Lung microvascular endothelial cell (primary cell): Measurements from ENCODE around the gene CTNNB1. TPM values are rescaled to one million over a fixed set of nuclear protein-coding genes. Genes with fewer than 3 reads are reported as not detected.

Experiments used
- DNase-seq, 2 donors: peaks; one replicate each; pipeline versions ENCODE4 v3.0.0 to v3.0.0-alpha.2; 2010; ENCODE audit warnings: low read depth in 2 of 2
- total RNA-seq: library from RNA; depleted of rRNA; stranded (reverse); fragments of >200 nt; gene quantifications from 2 replicates; pipeline ENCODE4 v1.2.1, GENCODE V29; 2014

CTNNB1 gene
- total RNA-seq, 1 donor from 2014 or later = 2,001 TPM

DNA sequence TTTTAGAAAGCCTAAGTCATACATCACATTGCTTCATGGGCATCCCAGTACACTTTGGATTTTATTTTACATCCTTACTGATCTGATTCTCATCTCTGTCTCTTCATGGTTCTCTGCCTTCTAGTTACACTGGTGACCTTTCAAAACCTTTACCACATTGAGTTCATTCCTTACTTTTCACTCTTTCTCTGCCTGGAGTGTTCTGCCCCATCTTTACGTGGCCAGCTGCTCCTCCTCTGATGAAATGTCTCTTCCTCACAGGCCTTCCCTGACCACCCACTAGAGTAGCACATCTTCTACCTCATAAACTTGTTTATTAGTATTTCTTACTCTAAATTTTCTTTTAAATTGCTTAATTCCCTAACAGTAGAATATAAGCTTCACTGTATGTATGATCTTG is 17.7 kb downstream of the CTNNB1 start:
- DNase-seq = no peak

DNA sequence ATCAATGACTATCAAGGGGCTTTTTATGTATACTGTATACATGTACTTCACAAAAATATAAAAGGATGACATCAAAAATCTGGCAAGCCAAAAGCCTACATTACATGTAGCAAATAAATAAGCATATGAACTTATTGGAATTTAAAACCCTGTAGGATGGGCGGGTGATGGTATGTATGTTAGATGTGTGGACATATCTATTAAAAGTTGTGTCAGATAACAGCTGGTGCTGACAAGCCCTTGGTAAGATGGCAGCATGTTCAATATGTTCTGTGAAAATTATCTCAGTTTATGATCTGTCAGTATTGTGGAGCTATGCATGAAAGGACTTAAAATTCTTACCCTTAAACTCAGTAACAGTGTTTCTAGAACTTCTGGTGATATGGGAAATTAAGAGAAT is 20.1 kb downstream of the CTNNB1 start:
- no peak for DNase-seq

DNA sequence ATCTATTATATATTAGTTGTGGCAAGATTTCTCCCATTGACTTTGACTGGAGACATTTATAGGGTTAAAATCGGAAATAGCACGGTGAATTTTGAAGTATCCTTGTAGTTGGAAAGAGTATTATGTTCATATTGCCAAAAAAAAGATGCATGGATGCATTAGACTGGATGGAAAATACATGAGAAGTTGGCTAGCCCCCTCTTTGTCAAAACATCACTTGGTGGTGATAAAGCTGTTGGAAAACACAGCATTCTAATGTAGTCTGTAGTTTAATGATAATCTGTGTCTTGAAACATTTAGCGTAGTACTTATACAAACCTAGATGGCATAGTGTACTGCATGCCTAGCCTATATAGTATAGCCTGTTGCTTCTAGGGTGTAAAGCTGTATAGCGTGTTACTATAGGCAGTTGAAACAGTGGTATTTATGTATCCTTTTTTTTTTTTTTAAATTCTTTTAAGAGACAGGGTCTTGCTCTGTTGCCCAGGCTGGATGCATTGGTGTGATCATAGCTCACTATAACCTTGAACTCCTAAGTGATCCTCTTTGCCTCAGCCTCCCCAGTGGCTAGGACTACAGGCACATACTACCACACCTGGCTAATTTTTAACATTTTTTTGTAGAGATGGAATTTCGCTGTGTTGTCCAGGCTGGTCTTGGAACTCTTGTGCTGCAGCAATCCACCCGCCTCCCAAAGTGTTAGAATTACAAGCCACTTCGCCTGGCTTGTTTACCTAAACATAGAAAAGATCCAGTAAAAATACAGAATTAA is 21.8 kb downstream of the CTNNB1 start:
- no peak for DNase-seq

DNA sequence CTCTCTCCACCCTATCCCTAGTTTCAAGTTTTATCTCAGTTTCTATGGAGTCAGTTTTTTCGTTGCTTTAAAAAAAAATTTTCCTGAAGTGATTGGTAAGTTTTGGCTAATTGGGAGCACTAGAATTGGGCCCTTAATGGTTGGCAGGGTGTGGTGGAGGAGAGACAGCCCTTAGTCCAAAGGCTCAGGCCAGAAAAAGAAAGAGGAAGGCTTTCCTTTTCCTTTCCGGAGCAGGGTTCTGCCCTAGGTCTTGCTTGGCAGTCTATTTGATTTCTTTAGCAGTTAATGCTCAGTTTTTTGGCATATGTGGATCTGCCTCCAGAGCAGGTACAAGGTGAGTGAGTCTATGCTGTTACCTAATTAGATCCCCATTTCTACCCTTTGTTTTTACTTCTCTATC is 22.7 kb downstream of the CTNNB1 start:
- no peak for DNase-seq

DNA sequence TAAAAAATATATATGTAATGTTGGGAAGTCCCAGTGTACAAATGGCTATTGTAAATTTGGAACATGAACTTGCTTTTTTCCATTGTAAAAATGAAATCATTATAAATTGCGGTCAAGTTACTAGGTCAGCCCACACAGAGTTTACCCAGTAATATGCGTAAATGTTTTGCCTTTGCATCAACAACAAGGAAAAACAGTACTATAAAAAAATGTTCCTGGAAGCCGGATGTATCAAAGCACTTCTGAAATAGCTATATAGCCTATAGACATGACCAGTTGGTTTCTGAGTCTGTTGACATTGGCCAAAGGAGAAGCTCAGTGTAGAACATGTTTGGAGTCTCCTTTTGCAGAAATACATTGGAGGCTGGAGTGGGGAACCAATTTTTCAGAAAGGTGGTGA is 23.2 kb downstream of the CTNNB1 start:
- DNase-seq = no peak

DNA sequence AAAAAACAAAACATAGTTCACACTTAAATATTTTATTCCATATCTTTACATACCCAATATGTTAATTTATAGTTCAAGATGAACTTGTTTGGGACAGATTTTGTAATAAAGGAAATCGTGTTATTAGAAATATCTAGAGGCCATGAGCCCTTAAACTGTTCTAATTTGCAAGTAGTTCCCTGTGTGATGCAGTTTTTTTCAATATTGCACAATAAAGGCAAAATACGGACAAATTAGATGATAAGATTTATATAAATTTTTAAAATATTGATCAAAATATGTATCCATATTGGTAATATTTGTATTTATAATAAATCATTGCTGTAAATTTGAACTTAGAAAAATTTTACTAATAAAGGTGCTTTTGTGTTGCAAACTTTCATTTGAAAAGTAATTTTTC is 23.8 kb downstream of the CTNNB1 start:
- DNase-seq = no peak

DNA sequence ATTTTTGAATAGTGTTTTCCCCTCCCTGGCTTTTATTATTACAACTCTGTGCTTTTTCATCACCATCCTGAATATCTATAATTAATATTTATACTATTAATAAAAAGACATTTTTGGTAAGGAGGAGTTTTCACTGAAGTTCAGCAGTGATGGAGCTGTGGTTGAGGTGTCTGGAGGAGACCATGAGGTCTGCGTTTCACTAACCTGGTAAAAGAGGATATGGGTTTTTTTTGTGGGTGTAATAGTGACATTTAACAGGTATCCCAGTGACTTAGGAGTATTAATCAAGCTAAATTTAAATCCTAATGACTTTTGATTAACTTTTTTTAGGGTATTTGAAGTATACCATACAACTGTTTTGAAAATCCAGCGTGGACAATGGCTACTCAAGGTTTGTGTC is 24.4 kb downstream of the CTNNB1 start:
- DNase-seq = no peak

DNA sequence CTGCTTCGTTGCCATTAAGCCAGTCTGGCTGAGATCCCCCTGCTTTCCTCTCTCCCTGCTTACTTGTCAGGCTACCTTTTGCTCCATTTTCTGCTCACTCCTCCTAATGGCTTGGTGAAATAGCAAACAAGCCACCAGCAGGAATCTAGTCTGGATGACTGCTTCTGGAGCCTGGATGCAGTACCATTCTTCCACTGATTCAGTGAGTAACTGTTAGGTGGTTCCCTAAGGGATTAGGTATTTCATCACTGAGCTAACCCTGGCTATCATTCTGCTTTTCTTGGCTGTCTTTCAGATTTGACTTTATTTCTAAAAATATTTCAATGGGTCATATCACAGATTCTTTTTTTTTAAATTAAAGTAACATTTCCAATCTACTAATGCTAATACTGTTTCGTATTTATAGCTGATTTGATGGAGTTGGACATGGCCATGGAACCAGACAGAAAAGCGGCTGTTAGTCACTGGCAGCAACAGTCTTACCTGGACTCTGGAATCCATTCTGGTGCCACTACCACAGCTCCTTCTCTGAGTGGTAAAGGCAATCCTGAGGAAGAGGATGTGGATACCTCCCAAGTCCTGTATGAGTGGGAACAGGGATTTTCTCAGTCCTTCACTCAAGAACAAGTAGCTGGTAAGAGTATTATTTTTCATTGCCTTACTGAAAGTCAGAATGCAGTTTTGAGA is 25.0 kb downstream of the CTNNB1 start:
- DNase-seq = peak; percentile 47 to 76

DNA sequence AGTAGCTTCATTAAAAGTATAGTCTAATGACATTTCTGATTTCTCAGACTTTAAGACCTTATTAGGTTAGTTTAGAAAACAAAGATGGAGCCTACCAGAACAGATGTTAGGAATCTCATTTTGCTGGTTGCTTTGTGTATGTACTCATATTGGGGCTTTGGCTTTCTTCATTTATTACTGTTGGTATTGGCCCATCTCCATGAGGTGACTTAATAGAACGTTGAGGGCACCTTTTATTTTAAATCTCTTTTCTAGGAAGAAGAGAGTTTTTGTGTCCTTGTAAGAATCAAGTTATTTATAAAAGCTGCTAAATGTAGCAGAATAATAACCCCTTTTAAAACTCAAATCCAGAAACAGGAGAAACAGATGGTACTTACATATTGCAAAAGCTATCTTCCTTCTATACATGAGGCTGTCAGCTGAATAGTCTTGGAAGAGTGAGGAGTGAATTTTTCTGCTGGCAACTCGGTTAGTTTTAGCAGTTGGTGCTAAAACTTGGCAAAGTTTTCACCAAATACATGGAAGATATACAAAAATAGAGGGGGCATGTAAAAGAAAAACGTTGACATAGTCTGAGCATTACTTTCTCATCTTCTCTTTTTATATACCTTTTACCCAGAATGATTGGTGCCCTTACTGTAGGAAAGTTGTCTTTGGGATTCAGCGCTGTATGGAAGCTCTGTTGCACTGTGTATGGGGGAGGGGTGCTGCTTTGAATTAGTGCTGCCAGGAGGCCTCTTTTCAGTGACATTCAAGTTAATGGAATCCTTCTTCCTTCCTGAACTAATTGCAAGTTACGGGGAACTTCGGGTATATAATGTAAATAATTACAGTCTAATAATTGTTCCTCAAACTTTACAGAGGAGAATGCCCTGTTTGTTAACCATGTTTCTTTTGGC is 35.8 kb downstream of the CTNNB1 start:
- no peak for DNase-seq

DNA sequence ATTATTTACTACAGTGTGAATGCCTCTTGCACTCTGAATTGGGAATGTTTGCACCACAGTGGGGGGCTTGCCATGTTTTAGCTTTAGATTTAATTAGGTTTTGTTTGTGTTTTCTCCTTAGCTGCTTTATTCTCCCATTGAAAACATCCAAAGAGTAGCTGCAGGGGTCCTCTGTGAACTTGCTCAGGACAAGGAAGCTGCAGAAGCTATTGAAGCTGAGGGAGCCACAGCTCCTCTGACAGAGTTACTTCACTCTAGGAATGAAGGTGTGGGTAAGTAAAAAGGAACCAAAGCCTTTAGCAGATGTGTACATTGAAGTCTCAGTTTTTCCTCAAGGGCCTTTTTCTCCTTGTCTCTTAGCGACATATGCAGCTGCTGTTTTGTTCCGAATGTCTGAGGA is 36.9 kb downstream of the CTNNB1 start:
- DNase-seq = no peak

DNA sequence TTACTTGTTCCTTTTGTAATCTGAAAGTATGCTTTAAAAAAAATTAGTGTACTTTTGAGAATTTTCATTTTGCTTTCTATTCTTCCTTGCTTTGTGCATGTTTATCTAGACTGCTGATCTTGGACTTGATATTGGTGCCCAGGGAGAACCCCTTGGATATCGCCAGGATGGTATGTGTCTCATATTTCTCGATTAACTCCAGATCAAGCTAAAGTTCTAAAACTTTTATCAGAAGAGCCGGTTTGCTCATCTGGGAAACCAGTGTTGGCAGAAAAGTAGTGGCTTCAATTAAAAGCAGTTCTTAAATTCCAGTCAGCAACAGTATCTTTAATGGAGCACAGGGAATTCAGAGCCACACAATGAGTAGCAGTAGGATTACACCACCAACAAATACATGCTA is 38.6 kb downstream of the CTNNB1 start:
- no peak for DNase-seq

DNA sequence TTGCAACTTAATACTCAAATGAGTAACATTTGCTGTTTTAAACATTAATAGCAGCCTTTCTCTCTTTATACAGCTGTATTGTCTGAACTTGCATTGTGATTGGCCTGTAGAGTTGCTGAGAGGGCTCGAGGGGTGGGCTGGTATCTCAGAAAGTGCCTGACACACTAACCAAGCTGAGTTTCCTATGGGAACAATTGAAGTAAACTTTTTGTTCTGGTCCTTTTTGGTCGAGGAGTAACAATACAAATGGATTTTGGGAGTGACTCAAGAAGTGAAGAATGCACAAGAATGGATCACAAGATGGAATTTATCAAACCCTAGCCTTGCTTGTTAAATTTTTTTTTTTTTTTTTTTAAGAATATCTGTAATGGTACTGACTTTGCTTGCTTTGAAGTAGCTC is 40.3 kb downstream of the CTNNB1 start:
- DNase-seq = no peak

DNA sequence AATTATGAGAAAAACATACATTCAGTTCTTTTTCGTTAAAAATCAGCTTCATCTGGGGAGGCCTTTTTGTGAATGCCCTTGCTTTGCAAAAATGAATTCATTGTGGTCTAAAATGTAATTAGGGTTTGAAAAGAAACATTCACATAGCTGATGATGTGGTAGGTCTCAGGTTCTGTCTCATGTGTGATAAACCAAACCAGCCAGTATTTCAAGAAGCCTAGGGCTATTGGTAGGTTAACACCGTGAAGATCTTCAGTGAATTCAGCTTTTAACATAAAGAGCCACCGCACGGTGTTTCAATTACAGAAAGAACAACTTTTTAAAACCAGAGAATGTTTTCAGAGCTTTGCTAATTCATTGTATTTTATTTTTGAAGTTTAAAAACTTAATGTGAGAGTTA is 41.9 kb downstream of the CTNNB1 start:
- DNase-seq = no peak

DNA sequence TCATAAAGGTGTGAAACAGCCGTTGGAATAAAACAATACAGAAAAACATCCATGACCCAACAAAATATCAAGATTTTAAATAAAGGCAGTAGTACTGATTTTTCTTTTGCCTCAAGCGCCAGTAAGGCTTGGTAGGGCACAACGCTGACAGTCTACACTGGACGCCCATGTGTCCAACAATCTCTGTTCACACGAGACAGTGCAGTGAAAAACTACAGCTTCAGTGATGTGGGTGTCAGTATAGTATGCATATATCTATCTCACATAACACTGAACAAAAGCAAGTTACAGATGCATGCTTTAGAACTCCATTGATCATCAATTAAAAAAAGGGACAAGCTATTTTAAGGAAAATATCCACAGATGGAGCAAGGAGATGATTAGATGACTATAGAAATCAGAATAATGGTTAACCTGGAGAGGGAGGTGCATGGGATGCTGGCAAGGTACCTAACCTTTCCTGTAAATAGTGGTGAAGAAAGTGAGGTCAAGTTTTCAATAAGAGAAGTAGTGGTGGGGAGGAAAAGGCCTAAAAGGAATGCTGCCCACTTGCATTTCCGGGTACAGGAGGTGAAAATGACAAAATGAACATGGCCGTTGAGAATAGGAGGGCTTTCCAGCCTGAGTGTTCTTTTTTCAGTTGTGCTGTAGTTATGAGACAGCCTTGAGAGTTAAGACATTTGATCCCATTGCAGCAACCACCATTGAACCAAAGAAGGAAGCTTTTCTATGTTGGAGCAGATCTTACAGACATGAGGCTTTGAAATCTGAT is 42.7 kb downstream of the CTNNB1 start:
- no peak for DNase-seq

DNA sequence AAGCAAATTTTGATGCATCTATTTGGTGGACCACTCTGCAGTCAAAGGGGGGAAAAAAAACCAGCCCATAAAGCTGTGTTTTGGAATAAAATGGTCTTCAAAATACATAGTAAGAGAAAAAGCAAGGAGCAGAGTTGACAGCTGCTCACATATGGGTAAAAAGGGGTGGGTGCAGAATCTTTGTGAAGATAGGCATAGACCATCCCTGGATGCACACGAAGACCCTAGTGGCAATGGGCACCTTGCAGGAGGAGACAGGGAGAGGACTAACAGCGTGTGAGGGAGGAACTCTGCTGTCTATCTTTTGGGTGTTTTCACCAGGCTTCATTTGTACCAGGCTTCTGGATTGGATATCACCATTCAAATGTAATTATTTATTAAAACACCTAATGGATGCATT is 43.9 kb downstream of the CTNNB1 start:
- DNase-seq = no peak

DNA sequence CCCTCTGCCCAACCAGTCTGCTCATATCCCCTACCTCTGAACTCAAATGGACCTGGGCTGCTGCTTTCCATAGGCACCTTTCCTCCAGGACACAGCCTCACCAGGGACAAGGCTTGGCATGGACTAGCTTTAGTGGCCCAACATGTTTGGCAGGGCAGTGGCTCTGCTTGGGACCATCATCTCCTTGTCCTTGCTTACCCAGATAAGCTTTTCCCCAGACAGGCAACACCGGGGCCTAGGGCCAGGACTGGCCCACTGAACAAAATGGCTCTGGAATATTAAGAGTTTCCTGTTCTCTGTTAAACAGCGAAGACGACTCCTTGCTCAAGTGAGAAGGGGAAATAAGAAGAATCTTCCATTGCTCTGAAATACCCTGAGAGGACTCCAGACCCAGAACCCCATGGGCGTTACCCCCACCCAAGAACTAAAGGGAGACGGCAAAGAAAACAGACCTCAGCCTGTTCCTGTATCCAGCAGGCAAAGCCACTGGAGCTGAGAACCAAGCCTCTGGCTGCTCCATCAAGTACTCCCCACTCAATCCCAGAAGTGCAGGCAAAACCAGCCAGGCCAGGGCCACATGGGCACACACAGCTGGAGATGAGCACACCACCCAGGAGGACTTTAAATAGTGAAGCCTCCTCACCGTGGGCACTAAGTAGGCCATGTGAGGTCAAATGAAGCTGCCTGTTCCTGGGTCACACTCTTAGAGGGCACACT is 45.5 kb downstream of the CTNNB1 start:
- no peak for DNase-seq

DNA sequence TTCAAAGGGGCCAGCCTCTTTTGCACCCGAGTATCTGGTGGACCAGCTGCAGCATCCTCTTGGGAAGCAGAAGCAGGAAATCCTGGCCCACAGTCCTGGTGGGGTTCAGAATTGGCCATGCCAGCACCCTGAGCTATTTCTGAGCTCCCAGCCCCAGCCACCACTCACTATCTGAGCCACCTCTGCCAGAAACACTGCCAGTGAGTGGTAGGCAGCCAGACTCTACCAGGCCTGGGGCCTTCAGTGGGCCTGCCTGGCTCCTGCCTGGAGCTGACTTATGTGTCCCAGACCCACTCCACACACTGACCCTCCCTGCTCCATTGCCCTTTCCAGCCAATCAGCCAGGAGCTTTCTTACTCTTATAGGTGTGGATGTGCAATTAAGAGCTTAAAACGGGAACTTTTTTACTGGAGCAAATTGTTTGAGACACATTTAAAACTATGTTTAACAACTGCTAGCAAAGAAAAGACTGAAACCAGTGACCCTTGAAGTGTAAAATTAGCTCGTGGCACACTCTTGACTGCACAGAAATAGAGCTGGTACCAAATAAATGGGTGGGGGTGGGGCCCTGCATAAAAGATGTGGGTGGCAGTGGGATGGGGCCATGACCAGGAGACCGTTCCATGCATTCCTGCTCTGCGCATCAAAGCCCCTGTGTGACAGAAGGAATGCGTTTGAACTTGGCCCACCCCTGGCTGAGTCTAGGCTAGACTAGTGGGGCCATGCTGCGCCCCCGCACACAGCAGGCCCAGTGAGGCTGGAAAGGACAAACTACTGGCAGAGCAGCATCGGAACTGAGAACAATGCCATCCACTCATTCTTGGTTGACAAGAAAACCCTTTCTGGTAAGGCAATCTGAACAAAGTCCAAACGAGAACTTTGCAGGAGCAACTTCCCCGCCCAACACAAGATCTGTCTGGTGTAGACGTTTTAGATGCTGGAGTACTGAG is 48.0 kb downstream of the CTNNB1 start:
- no peak for DNase-seq

DNA sequence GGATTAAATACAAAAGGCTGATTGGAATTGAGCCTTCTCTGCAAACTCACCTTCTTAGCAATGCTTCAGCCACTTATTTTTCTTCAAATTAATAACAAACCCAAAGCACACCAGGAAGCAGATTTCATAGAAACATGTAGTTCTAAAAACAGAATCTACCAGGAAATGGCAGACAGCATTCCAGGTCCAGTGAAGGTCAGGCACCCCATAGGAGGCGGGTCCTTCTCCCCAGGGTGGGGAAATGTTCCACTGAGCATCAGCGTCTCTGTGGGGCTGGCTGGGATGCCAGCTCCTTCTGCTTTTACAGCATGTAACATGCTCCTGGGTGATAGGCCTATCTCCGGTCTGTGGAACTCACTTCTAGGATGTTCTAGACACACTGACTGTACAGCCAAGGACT is 49.2 kb downstream of the CTNNB1 start:
- peak in 1 of 2 donors; percentile 22 for DNase-seq

DNA sequence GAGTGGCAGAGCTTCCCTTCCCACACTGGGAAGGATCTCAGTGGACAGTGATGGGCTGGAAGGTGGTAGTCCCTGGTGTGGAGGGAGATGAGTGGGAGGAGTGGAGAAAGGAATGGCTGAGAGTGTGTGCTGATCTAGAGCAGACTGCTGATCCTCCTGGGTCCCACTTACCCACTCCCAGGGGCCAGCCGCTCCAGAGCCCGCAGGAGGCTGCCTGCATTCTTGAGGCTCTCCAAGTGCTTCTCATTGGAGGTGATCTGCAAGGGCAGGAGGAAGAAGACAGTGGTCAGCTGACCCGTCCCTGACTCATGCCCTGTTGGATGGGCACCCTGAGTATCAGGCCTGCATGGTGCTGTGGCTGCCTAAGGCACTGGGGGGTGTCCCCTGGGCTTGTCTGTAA is 50.0 kb downstream of the CTNNB1 start:
- DNase-seq = no peak

DNA sequence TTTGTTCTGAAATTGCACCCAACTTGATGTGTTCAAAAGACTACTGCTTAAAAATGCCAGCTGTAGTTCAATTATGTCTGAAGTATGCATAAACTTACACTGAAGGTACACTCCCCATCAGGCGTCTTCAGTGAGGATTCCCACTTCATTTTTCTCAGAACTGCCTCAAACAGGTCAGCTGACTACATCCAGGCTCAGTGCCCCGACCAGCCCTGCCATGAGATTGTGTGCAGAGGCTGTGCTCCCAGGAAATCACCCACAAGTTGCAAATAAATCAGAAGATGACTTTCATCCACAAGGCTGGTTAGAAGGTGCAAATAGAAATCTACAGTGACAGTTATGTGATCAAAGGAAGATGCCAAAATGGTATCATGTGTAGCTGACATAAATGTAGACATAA is 51.5 kb downstream of the CTNNB1 start:
- DNase-seq = no peak
